ENCODE data around the gene ERCC6L. TPM values are rescaled to one million over a fixed set of nuclear protein-coding genes. Genes with fewer than 3 reads are reported as not detected.

The ERCC6L gene
- total RNA-seq, 4 donors from 2014 or later, result 0.76 to 6.4 (median 3.2) TPM

- Histone ChIP-seq H3K9me3 (no peaks in the 10 kb centered on the region), H3K4me3 (no peak overlapping the region), H3K27me3 (no peaks in the 10 kb centered on the region), H3K27ac (no peak overlapping the region), H3K36me3 (no peaks in the 10 kb centered on the region), H3K4me1 (peaks cover 0 to 12% (median 0%) of the 10 kb centered on the region in 3 donors)
- TF ChIP-seq CTCF (IDR thresholded peaks at IDR 0.05) (no peak), POLR2A (IDR thresholded peaks at IDR 0.05) (no peak)
- WGBS, 2 donors, result 49 to 65% methylated on average over 3 to 7 of the region's 7 CpGs
- no peak for DNase-seq
- intact Hi-C loops (cut with DNase I), result no loop called here
These were observed 19.3 kb upstream of the ERCC6L start for GRCh38 chrX:72258174-72258573.

- Histone ChIP-seq H3K4me1 (peaks cover 0 to 12% (median 0%) of the 10 kb centered on the region in 3 donors), H3K27ac (no peak overlapping the region), H3K4me3 (no peak overlapping the region), H3K36me3 (no peaks in the 10 kb centered on the region), H3K27me3 (peaks cover 0 to 4% (median 0%) of the 10 kb centered on the region in 4 donors), H3K9me3 (no peaks in the 10 kb centered on the region)
- intact Hi-C loops (cut with DNase I), result no loop called here
- TF ChIP-seq CTCF (IDR thresholded peaks at IDR 0.05) (no peak), POLR2A (IDR thresholded peaks at IDR 0.05) (no peak)
- WGBS, 2 donors, result 79 to 83% methylated on average over 1 to 7 of the region's 7 CpGs
- no peak for DNase-seq
These were observed 17.0 kb upstream of the ERCC6L start for GRCh38 chrX:72255864-72256263.

- TF ChIP-seq CTCF (IDR thresholded peaks at IDR 0.05) (no peak), POLR2A (IDR thresholded peaks at IDR 0.05) (no peak)
- no peak overlapping the region for H3K27ac ChIP-seq
- DNase-seq, result no peak
- WGBS, 2 donors, result 15 to 28% methylated on average over 4 to 11 of the region's 24 CpGs
- peak overlapping the region in 2 of 4 donors; percentile 8 to 10 for H3K4me3 ChIP-seq
- H3K27me3 ChIP-seq, result peaks cover 0 to 4% (median 0%) of the 10 kb centered on the region in 4 donors
- H3K4me1 ChIP-seq, result peaks cover 0 to 12% (median 0%) of the 10 kb centered on the region in 3 donors
- no peaks in the 10 kb centered on the region for H3K36me3 ChIP-seq
- intact Hi-C loops (cut with DNase I), result no loop called here
- H3K9me3 ChIP-seq, result no peaks in the 10 kb centered on the region
These were observed 16.6 kb upstream of the ERCC6L start for GRCh38 chrX:72255445-72255844.

- H3K36me3 ChIP-seq, result no peaks in the 10 kb centered on the region
- DNase-seq, result no peak
- intact Hi-C loops (cut with DNase I), result no loop called here
- no peaks in the 10 kb centered on the region for H3K9me3 ChIP-seq
- H3K4me3 ChIP-seq, result no peak overlapping the region
- no peak overlapping the region for H3K27ac ChIP-seq
- TF ChIP-seq POLR2A (IDR thresholded peaks at IDR 0.05) (no peak), CTCF (IDR thresholded peaks at IDR 0.05) (no peak)
- H3K4me1 ChIP-seq, result peaks cover 0 to 12% (median 0%) of the 10 kb centered on the region in 3 donors
- H3K27me3 ChIP-seq, result peaks cover 0 to 4% (median 0%) of the 10 kb centered on the region in 4 donors
- 46% methylated on average over 3 to 7 of the region's 17 CpGs for WGBS, 2 donors
These were observed 16.0 kb upstream of the ERCC6L start for GRCh38 chrX:72254816-72255215.

GRCh38 chrX:72253686-72254085 lies 14.9 kb upstream of the ERCC6L start:
- peaks cover 0 to 4% (median 0%) of the 10 kb centered on the region in 4 donors for H3K27me3 ChIP-seq
- H3K27ac ChIP-seq, result no peak overlapping the region
- no peak overlapping the region for H3K4me3 ChIP-seq
- no peaks in the 10 kb centered on the region for H3K36me3 ChIP-seq
- peaks cover 0 to 12% (median 0%) of the 10 kb centered on the region in 3 donors for H3K4me1 ChIP-seq
- no peaks in the 10 kb centered on the region for H3K9me3 ChIP-seq
- DNase-seq, result no peak
- intact Hi-C loops (cut with DNase I), result no loop called here
- TF ChIP-seq CTCF (IDR thresholded peaks at IDR 0.05), result no peak
- TF ChIP-seq POLR2A (IDR thresholded peaks at IDR 0.05), result no peak
